Neural cell (in vitro differentiated cells): ENCODE results near the gene DIAPH1. TPM values are rescaled to one million over a fixed set of nuclear protein-coding genes. Genes with fewer than 3 reads are reported as not detected.

Experiments
- H2AFZ ChIP-seq: fragments of 200-600, 300-800 bp; sonication (generic), shearing (Covaris generic); 2 replicates; pipeline ENCODE4 v1.6.0; 2014; ENCODE audit warnings: low read depth, mild to moderate bottlenecking, antibody characterized with exemption, low read length, moderate library complexity
- H3F3A ChIP-seq: fragments of 200-600 bp; shearing (Covaris generic); 2 replicates; pipeline ENCODE4 v1.6.1; 2016; ENCODE audit warnings: mild to moderate bottlenecking, moderate library complexity, mixed read lengths, antibody characterized with exemption, low read length; ENCODE audit not compliant: insufficient read depth, poor library complexity, severe bottlenecking
- H3K27ac ChIP-seq: fragments of 200-600, 300-800 bp; sonication (generic), shearing (Covaris generic); 2 replicates; pipeline ENCODE4 v1.5.1; 2014; ENCODE audit warnings: mild to moderate bottlenecking, low read length, moderate library complexity
- H3K27me3 ChIP-seq: fragments of 300-800, 200-600 bp; sonication (generic), shearing (Covaris generic); 2 replicates; pipeline ENCODE4 v1.6.0; 2014; ENCODE audit warnings: mild to moderate bottlenecking, low read depth, low read length, moderate library complexity; ENCODE audit not compliant: insufficient read depth
- H3K36me3 ChIP-seq: fragments of 300-800, 200-600 bp; sonication (generic), shearing (Covaris generic); 2 replicates; pipeline ENCODE4 v1.5.1; 2014; ENCODE audit warnings: mild to moderate bottlenecking, antibody characterized with exemption, low read length, moderate library complexity; ENCODE audit not compliant: insufficient read depth
- H3K4me2 ChIP-seq: fragments of 300-800, 200-600 bp; sonication (generic), shearing (Covaris generic); 2 replicates; pipeline ENCODE4 v1.6.0; 2014; ENCODE audit warnings: mild to moderate bottlenecking, low read length
- H3K4me3 ChIP-seq: fragments of 300-800, 200-600 bp; sonication (generic), shearing (Covaris generic); 2 replicates; pipeline ENCODE4 v1.5.1; 2014; ENCODE audit warnings: mild to moderate bottlenecking, low read length, moderate library complexity
- H3K79me2 ChIP-seq: fragments of 200-600 bp; shearing (Covaris generic); replicated peaks from 2 replicates; pipeline ENCODE4 v1.6.0; 2014; ENCODE audit warnings: mild to moderate bottlenecking, low read length, moderate library complexity; ENCODE audit not compliant: insufficient read depth
- H3K9ac ChIP-seq: fragments of 300-800, 200-600 bp; sonication (generic), shearing (Covaris generic); 2 replicates; pipeline ENCODE4 v1.6.1; 2016; ENCODE audit warnings: mild to moderate bottlenecking, low read length, mixed read lengths
- H3K9me2 ChIP-seq: fragments of 200-600 bp; shearing (Covaris generic); 2 replicates; pipeline ENCODE4 v1.6.1; 2016; ENCODE audit warnings: mild to moderate bottlenecking, low read length, mixed read lengths; ENCODE audit not compliant: insufficient read depth
- H3K9me3 ChIP-seq: fragments of 200-600, 300-800 bp; sonication (generic), shearing (Covaris generic); 2 replicates; pipeline ENCODE4 v1.6.1; 2016; ENCODE audit warnings: mild to moderate bottlenecking, mixed run types, low read length, moderate library complexity, mixed read lengths
- H4K20me1 ChIP-seq: fragments of 200-600 bp; shearing (Covaris generic); 2 replicates; pipeline ENCODE4 v1.6.1; 2016; ENCODE audit warnings: mild to moderate bottlenecking, mixed run types; ENCODE audit not compliant: insufficient read depth
- CTCF ChIP-seq: fragments of 450-650 bp; IDR thresholded peaks from 2 replicates; pipeline ENCODE4 v1.5.1; 2014; ENCODE audit warnings: antibody characterized with exemption, mild to moderate bottlenecking, moderate library complexity; ENCODE audit not compliant: poor library complexity, severe bottlenecking
- EP300 ChIP-seq: fragments of 450-650 bp; conservative IDR thresholded peaks from 2 replicates; pipeline ENCODE4 v1.6.1; 2014; ENCODE audit warnings: antibody characterized with exemption, mild to moderate bottlenecking, moderate library complexity; ENCODE audit not compliant: poor library complexity, severe bottlenecking
- EZH2 ChIP-seq: fragments of 200-600, 300-800 bp; shearing (Covaris generic), sonication (generic); IDR thresholded peaks from 2 replicates; pipeline ENCODE4 v1.6.1; 2014; ENCODE audit warnings: antibody characterized with exemption, low read length, borderline replicate concordance, mild to moderate bottlenecking; ENCODE audit not compliant: insufficient read depth, poor library complexity, severe bottlenecking
- MXI1 ChIP-seq: fragments of 450-650 bp; conservative IDR thresholded peaks from 2 replicates; pipeline ENCODE4 v1.6.1; 2014; ENCODE audit warnings: antibody characterized with exemption, mild to moderate bottlenecking; ENCODE audit not compliant: poor library complexity, severe bottlenecking
- POLR2AphosphoS5 ChIP-seq: IDR thresholded peaks from 2 replicates; pipeline ENCODE4 v1.6.1; 2012
- RAD21 ChIP-seq: fragments of 450-650 bp; conservative IDR thresholded peaks from 2 replicates; pipeline ENCODE4 v1.6.1; 2014; ENCODE audit warnings: antibody characterized with exemption, mild to moderate bottlenecking, moderate library complexity
- REST ChIP-seq: IDR thresholded peaks from 2 replicates; pipeline ENCODE4 v1.6.1; 2012; ENCODE audit warnings: borderline replicate concordance
- SMC3 ChIP-seq: fragments of 450-650 bp; conservative IDR thresholded peaks from 2 replicates; pipeline ENCODE4 v1.6.1; 2014; ENCODE audit warnings: antibody characterized with exemption, mild to moderate bottlenecking, moderate library complexity; ENCODE audit not compliant: poor library complexity
- TAF1 ChIP-seq: IDR thresholded peaks from 2 replicates; pipeline ENCODE4 v1.6.1; 2012; ENCODE audit warnings: low read depth
- polyA plus RNA-seq: library from polyadenylated mRNA; depleted of rRNA; stranded (reverse); fragments of >200 nt; gene quantifications from 2 replicates; pipeline ENCODE4 v1.2.3, GENCODE V29; 2014

The DIAPH1 gene
- polyA plus RNA-seq, 1 donor from 2014 or later, result 21.9 TPM

GRCh38 chr5:141633871-141634561 is 15.2 kb upstream of the DIAPH1 start:
- H3F3A ChIP-seq, result no peaks in the 10 kb centered on the region
- H3K4me2 ChIP-seq, result no peak overlapping the region
- no peak overlapping the region for H2AFZ ChIP-seq
- no peaks in the 10 kb centered on the region for H3K27me3 ChIP-seq
- no peaks in the 10 kb centered on the region for H3K9me3 ChIP-seq
- H3K36me3 ChIP-seq, result peaks cover 13% of the 10 kb centered on the region
- H3K9ac ChIP-seq, result no peak overlapping the region
- no peaks in the 10 kb centered on the region for H4K20me1 ChIP-seq
- H3K79me2 ChIP-seq, result peaks cover 25% of the 10 kb centered on the region
- H3K9me2 ChIP-seq, result no peaks in the 10 kb centered on the region
- no peak overlapping the region for H3K27ac ChIP-seq
- H3K4me3 ChIP-seq, result no peak overlapping the region
- TF ChIP-seq REST (no peak), EZH2 (no peak), POLR2AphosphoS5 (no peak), SMC3 (no peak), MXI1 (no peak)

- H3K27ac ChIP-seq, result no peak overlapping the region
- no peak overlapping the region for H3K4me3 ChIP-seq
- peaks cover 13% of the 10 kb centered on the region for H3K36me3 ChIP-seq
- H2AFZ ChIP-seq, result no peak overlapping the region
- no peaks in the 10 kb centered on the region for H3K27me3 ChIP-seq
- no peak overlapping the region for H3K4me2 ChIP-seq
- no peak overlapping the region for H3K9ac ChIP-seq
- H4K20me1 ChIP-seq, result no peaks in the 10 kb centered on the region
- H3K9me3 ChIP-seq, result no peaks in the 10 kb centered on the region
- peaks cover 25% of the 10 kb centered on the region for H3K79me2 ChIP-seq
- H3K9me2 ChIP-seq, result no peaks in the 10 kb centered on the region
- TF ChIP-seq CTCF (no peak), REST (no peak), POLR2AphosphoS5 (no peak), SMC3 (no peak), TAF1 (no peak), RAD21 (no peak), MXI1 (no peak), EZH2 (no peak), EP300 (no peak)
- no peaks in the 10 kb centered on the region for H3F3A ChIP-seq
Observed at GRCh38 chr5:141632650-141633049, 13.8 kb upstream of the DIAPH1 start.
